Kidney epithelial cell (primary cell): ENCODE measurements around the gene MYH7. TPM values are rescaled to one million over a fixed set of nuclear protein-coding genes. Genes with fewer than 3 reads are reported as not detected.
A peak's percentile ranks its signal among the peaks of the same experiment; 100 is the strongest.

Experiments
- DNase-seq: peaks from one replicate; pipeline ENCODE4 v3.0.0-alpha.2; 2010; ENCODE audit warnings: low read depth
- H3K27me3 ChIP-seq: 2 replicates; pipeline ENCODE4 v1.6.0; 2011; ENCODE audit warnings: low read length; ENCODE audit not compliant: control insufficient read depth, insufficient read depth
- H3K36me3 ChIP-seq: 2 replicates; pipeline ENCODE4 v1.5.1; 2011; ENCODE audit warnings: low read length; ENCODE audit not compliant: control insufficient read depth, insufficient read depth
- H3K4me3 ChIP-seq: 2 replicates; pipeline ENCODE4 v1.5.1; 2011; ENCODE audit warnings: low read depth, mild to moderate bottlenecking, control low read depth, low read length
- total RNA-seq: library from RNA; depleted of rRNA; stranded (reverse); fragments of >200 nt; gene quantifications from 2 replicates; pipeline ENCODE4 v1.2.3, GENCODE V29; 2015
- TF ChIP-seq, protein P1 (sequence below): IDR thresholded peaks from 2 replicates; pipeline ENCODE4 v1.5.1; 2011; ENCODE audit warnings: mild to moderate bottlenecking, moderate library complexity, low read length, control low read depth, inconsistent platforms; ENCODE audit not compliant: insufficient read depth, poor library complexity, severe bottlenecking

The MYH7 gene
- total RNA-seq, 1 donor from 2014 or later: not detected

DNA sequence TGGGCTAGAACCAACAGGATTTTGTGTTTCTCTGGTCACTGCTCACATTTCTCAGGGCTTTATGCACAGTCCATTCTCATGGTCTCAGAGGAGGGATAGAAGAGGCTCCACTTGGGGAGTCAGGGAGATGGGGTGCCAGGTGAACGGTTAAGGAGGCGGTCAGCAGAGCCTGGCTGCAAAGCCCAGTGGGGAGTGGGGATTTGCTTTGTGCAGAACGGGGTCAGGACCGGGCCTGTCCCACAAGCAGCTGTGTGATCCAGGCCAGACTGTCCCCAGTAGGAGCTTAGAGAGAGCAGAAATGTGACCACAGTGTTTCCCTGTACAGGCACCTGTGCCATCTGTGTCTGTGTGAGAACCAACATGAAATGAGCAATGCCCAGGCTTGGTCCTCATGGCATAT, 54.5 kb downstream of the MYH7 start:
- TF ChIP-seq, protein P1, sequence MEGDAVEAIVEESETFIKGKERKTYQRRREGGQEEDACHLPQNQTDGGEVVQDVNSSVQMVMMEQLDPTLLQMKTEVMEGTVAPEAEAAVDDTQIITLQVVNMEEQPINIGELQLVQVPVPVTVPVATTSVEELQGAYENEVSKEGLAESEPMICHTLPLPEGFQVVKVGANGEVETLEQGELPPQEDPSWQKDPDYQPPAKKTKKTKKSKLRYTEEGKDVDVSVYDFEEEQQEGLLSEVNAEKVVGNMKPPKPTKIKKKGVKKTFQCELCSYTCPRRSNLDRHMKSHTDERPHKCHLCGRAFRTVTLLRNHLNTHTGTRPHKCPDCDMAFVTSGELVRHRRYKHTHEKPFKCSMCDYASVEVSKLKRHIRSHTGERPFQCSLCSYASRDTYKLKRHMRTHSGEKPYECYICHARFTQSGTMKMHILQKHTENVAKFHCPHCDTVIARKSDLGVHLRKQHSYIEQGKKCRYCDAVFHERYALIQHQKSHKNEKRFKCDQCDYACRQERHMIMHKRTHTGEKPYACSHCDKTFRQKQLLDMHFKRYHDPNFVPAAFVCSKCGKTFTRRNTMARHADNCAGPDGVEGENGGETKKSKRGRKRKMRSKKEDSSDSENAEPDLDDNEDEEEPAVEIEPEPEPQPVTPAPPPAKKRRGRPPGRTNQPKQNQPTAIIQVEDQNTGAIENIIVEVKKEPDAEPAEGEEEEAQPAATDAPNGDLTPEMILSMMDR: no peak
- no peak overlapping the region for H3K4me3 ChIP-seq
- H3K27me3 ChIP-seq: peaks cover 19% of the 10 kb centered on the region
- DNase-seq: no peak
- no peaks in the 10 kb centered on the region for H3K36me3 ChIP-seq

- Histone ChIP-seq H3K27me3 (peaks cover 22% of the 10 kb centered on the region), H3K4me3 (no peak overlapping the region), H3K36me3 (no peaks in the 10 kb centered on the region)
- TF ChIP-seq, protein P1: no peak
- DNase-seq: no peak
Observed at GRCh38 chr14:23380197-23380914, 55.1 kb downstream of the MYH7 start.

- H3K27me3 ChIP-seq: peaks cover 22% of the 10 kb centered on the region
- DNase-seq: no peak
- no peaks in the 10 kb centered on the region for H3K36me3 ChIP-seq
- TF ChIP-seq, protein P1: peak; percentile 95
- H3K4me3 ChIP-seq: no peak overlapping the region
Observed at GRCh38 chr14:23379366-23380196, 55.9 kb downstream of the MYH7 start.

- no peak overlapping the region for H3K4me3 ChIP-seq
- DNase-seq: no peak
- TF ChIP-seq, protein P1: no peak
- H3K27me3 ChIP-seq: peaks cover 20% of the 10 kb centered on the region
- no peaks in the 10 kb centered on the region for H3K36me3 ChIP-seq
Observed at GRCh38 chr14:23378612-23379220, 56.7 kb downstream of the MYH7 start.

DNA sequence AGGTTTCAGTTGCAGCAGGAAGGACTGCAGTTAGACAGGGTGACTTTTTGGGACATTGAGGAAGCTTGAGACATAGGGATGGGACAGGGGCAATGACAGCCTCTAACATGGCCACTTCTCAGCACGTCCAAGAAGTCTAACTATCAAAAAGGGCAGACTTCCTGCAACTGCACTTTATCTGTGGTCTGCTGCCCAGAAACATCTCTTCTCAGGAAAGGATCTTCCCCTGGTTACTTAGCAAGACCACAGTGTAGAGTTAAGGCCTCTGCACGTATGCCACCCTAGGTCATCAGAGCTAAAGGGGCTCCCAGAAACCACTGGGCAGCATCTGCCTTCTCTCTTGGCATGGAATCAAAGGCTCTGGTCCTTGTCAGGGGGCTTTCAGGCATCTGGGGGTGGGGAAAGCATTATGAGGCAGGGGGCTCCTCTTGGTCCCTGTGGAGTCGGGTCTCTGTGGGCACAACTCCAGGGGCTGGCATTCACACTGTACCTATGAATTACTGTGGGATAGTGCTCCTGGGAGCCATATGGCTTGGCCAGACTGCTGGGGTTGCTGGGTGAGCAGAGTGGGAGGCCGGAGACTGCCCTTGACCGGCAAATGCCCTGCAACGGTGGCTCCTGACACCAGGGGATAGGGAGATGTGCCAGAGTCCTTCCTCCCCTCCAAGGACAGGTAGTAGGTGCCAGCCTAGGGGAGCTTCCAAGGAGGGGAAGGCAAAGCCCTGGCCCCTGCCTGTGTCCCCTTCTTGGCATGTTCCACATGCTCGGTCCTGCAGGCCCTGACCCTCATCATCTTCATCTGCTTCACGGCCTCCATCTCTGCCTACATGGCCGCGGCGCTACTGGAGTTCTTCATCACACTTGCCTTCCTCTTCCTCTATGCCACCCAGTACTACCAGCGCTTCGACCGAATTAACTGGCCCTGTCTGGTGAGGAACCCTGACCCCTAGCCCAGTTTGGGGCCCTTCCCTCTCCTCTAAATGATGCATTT, 57.6 kb downstream of the MYH7 start:
- no peak for DNase-seq
- Histone ChIP-seq H3K27me3 (peaks cover 20% of the 10 kb centered on the region), H3K36me3 (no peaks in the 10 kb centered on the region), H3K4me3 (no peak overlapping the region)
- TF ChIP-seq, protein P1: no peak
